DMS153 (cell line): ENCODE data around the gene CLPSL2.
A peak's percentile ranks its signal among the peaks of the same experiment; 100 is the strongest.
"Not testable (repeated sequence)": the region's sequence is repeated elsewhere in the genome, so short reads cannot be mapped to it uniquely, and the experiment has no call there.

ENCODE experiments used
- DNase-seq: peaks from one replicate; lab custom pipeline; 2025; lab: John Stamatoyannopoulos, UW

The CLPSL2 gene, protein sequence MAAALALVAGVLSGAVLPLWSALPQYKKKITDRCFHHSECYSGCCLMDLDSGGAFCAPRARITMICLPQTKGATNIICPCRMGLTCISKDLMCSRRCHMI

DNA sequence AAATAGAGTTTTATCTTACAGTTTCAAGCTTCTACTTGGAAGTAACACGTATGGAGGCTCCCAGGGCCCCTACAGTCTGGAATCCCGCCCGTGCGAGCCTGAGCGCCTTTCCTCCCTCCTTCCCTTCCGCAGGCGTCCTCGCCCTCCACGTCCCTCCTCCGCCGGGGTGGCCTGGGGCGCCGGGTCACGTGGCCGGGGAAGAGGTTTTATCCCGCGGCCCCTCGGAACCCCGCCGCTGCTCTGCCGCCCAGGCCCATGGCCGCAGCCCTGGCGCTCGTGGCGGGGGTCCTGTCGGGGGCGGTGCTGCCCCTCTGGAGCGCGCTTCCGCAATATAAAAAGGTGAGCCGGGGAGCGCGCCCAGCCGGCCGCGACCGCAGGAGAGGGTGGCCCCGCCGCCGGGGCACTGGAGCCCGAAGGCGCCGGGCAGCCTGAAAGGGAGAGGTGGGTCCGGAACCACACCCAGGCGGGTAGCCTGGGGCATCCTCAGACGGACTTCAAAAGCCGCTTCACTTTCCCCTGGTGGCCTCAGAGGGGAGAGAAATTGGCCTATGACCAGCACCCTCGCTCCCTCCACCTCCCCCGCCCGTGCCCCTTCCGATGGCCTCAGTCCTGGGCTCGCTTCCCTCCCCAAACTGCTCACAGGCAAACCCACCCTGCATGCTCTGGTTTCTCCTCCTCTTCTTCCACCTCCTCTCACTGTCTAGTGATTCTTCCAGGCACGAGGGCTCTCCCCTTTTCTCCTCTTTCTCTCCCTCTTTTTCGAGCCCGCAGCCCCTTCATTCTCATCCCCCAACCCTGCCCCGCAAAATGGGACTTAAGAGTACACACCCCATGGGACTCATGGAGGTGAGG, at the start of gene CLPSL2:
TSS of gene CLPSL2 (plus strand) at position 235 of the 852 bp plus-strand sequence. CDS start at position 256, 21 bp downstream.
- DNase-seq, result no peak

DNA sequence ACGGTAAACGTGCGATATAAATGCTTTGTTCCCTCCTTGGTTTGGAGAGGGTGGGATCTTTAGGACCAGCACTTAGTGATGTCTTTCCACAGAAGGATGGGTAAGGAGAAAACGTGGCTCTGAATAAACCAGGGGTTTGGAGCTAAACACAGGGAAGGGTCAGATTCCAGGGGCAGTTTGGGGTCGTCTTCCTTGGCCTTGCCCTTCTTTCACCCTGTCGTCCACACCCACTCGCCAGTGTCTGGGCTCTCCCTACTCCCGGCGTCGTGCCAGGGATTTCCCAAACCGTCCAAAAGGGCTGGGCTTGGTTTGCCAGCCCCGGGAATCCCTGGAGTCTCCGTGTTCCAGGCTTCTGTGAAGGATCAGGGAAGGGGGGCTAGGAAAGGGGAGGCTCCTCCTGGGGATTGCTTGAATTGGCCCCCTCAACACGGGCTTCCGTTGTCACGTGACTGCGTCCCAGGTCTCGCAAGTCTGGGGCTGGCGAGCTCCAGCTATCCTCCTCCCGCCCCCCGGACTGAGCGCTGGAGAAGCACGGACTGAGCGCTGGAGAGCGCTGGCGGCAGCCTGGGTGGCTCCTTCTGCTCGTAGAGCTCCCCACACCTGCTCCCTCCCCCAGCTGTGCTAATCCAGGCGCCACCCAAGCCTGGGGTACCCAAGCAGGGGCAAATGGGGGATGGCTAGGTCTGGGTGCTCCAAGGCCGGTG, 49.0 kb upstream of the CLPSL2 start:
- no peak for DNase-seq

DNA sequence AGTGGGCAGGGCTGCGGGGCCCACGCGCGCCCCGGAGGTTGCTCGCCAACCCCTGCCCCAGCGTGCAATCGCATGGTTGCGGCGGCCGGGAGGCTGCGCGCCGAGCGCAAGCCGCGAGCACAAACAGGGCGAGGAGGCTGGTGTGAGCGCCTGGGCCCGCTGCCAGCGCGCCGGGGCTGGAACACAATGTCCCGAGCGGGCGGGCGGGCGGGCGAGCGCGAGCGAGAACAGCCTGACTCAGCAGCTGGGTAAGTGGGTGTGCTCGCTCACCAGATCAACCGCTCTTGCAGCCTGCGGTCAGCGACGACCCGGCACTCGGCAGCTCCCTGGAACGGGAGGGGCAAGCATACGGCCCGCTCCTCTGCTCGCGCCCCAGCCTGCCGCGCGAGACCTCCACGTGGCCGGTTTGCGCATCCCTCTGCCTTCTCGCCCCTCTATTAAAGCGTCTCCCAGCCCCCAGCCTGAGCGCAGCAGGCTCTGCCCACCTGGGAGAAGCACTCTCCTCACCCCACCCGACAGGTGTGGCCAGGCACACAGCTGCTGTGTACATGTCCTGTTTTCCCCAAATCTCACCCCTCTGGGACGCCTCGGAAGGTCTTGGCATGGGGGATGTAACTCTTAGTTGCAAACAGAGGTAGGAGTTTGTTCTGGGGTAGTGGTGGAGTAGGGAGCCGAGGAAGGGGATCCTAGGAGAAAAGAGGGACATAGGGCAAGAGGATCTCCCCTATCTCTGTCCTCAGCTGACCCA, 48.3 kb upstream of the CLPSL2 start:
- peak; percentile 70 for DNase-seq

DNA sequence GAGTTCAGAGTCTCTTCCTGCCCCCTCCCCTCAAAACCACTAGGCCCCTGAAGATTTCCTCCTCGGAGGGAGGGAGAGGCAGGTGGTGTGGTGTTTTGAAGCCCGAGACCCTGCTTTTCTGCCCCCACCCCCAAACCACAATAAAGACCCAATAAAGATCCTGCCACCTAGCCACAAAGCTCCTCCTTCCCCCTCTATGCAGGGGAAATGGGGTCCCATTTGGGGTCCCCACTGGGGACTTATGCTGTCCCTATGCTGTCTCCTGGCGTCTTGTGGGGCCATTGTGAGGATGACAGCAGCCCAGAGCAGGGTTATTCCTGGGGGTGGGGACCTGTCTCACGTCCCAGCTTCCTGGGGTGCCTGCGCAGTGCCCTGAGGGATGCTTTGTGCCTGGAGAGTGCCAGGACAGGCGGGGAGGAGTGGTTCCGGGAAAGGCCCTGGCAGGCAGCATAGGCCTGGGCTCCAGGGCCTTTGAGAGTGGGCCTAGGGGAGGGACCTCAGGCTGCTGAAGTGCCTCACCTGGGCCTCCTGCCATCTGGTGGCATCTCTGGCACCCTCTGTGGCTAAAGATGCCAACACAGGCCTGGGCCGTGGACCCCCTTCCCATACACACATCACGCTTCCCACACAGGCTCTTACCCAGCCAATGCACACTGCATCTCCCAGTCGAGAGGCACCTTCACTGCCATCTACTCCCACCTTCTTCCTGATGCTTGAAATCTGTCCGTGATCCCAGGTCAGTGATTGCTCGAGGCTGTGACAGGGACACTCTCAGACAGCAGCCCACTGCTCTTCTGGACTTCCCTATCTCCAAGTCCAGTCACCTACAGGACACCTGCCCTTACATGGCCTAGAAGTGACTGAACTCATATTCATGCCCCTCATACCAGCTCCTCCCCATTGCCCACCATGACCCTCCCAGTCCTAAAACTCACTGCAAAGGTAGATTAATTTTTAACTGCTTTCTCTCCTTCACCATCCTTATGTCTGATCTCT, 47.4 kb upstream of the CLPSL2 start:
- peak; percentile 27 for DNase-seq

DNA sequence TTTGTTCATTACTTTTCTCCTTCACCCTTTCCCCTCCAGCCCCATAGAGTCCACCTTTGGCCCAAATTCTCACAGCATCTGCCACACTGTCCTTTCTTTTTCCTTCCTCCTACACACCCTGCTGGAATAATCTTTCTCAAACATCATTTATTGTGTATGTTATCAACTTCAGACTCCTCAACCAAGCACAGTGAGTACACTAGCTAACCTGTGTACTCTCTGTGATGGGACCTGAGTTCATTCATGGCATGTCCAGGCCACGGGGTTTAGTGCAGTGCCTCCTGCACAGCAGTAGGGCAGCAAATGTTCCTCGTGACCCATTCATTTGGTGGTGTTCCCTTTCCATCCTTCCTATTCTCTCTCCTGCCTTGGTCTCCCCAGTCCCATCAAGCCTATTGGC, 46.7 kb upstream of the CLPSL2 start:
- DNase-seq, result no peak

DNA sequence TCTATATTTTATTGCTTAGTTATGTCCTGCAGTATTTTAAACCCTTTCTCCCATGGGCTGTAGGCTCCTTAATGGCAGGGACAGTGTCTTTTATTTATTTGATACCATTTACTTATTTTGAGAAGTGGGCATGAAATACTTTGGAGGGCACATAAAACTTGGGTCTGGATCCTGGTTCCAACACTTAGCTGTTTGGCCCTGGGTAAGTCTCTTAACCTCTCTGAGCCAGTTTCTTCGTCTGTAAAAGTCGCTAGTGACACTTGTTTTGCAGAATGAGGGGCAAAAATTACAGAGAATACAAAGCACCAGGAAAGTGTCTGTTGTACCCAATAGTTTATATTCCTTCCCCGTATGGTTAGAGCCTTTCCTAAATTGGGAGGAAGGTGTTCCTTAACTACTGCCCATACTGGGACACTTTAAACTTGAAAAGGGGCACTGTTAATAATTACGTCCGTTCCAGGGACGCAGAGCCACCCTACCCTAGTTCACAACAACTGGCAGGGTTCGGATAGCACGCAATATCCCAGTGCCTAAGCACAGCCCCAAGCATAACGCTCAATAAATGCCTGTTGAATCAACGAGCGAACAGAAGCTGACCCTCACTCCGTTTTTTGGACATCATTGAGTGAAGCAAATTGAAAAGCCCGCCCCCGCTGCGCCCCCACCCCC, 45.5 kb upstream of the CLPSL2 start:
- no peak for DNase-seq

DNA sequence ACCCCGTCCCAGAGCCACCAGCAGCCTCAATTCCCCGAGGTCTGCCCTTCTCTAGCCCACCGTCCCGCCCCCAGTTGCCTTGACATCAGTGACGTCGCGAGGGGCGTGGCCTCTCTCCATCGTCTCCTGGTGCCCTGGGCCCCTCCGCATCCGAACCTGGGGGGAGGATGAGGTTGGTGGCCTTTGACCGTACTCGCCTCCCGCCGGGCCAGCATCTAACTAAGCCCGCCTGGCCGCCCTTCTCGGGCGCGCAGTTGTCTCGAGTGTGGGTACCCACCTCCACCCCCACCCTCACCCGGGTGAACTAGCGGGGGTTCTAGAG, 45.0 kb upstream of the CLPSL2 start:
- DNase-seq, result peak; percentile 54

DNA sequence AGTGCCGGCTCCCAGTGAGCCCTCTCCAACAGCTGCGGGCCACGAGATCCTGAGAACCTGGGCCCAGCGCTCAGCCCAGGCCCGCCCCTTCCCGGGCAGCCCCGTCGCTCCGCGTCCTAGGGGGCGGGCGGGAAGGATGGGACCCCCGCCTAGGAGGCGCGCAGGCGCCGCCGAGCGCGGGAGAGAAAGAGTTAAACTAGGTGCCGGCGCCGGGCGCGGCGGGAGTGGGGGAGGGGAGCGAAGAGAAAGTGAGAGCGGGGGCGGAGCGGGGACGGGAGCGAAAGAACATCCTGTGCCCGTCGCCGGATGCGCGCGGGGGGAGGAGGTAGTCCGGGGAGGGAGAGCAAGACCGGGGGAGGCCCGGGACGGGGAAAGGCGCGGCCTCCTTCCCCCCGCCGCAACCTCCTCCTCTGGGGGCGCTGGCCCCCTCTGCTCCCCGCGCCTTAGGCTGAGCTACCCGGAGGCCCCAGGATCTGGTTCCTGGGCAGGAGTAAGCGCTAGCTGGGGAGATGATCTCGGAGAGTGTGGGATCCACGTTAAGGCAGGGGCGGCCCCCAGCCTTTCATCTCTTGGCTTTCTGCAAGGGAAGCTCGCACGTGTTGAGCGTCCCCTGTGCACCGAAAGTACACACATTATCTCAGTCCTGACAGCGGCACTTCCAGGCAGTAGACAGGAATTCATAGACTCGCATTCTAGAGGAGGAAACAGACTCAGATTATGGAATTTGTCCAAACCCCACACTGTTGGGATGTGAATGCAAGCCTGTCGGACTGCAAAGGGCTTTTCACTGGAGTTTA, 44.5 kb upstream of the CLPSL2 start:
- peak; percentile 53 for DNase-seq

DNA sequence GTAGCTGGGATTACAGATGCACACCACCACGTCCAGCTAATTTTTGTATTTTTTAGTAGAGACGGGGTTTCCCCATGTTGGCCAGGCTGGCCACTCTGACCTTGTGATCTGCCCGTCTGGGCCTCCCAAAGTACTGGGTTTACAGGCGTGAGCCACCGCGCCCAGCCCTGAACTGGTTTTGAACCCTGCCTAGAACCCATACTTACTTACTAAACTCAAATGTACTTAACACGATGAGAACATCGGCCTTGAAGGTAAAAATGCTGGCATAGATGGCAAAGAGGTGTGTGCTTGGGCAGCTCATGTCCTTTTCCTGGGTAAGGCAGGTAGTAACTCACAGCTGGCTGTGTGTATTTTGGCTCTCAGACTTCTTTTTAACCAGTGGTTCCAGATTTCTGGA, 42.8 kb upstream of the CLPSL2 start:
- no peak for DNase-seq

DNA sequence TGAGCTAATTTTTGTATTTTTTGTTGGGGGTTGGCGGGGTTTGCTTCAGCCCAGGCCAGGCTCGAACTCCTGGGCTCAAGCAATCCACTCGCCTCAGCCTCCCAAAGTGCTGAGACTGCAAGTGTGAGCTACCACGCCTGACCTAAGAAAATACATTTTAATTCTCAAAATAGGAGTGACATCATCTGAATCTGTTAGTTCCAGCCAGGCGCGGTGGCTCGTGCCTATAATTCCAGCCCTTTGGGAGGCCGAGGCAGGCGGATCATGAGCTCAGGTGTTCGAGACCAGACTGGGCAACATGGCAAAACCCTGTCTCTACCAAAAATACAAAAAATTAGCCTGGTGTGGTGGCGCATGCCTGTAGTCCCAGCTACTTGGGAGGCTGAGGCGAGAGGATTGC, 42.1 kb upstream of the CLPSL2 start:
- DNase-seq, result not testable (repeated sequence)

DNA sequence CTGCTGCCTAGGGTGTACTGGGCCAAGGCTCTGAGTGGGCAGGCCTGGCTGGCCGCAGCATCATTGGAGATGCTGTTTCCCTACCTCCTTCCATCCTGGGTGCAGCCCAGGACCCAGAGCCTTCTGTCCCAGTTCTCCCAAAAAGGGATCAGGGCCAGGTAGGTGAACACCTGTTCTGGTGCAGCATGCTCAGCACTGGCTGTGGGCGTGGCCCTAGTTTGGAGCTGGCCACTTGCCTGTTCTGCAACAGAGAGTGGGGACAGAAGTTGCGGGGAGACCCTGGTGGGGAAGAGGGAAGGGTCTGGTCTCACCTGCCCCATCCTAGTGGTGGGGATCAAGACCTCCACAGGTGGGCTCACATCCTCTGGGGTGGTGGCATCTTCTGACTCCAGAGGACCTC, 40.9 kb upstream of the CLPSL2 start:
- no peak for DNase-seq

DNA sequence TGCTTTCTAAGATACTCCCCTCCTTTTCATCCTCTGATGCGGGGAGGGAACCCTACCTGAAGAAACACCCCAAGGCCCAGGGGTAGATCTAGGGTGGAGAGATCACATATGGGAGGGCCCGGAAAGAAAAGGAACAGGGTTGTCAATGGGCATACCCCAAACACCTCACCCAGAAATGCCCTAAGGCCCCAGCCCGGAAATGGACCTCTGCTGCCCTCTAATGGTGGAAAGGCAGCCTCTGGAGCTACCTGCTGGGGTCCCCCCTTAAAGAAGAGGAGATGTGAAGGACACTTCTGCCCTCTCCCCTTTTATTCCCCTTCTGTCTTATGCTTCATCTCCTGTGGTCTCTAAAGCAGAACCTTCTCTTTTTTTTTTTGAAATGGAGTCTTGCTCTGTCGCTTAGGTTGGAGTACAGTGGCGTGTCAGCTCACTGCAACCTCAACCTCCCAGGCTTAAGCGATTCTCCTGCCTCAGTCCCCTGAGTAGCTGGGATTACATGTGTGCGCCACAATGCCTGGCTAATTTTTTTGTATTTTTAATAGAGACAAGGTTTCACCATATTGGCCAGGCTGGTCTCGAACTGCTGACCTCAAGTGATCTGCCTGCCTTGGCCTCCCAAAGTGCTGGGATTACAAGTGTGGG, 40.0 kb upstream of the CLPSL2 start:
- DNase-seq, result no peak

DNA sequence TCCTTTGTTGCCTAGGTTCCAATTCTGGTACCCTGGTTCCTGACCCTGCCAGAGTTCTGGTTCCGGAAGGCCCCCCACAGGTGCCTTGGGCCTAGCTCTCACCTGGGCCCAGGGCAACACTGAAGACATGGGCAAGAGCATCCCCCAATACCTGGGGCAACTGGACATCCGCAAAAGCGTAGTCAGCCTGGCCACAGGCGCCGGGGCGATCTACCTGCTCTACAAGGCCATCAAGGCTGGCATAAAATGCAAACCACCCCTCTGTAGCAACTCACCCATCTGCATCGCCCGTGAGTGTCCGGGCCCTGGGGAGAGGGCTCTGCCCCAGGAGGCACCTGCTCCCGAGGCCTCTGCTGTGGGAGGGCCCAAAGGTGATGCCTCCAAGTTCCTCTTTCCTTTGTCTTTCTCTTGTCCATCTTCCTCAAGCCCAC, 39.4 kb upstream of the CLPSL2 start, which contains the start of gene ARMC12:
TSS of gene ARMC12 (plus strand) at position 51 of the 431 bp plus-strand sequence. CDS start at position 128, 77 bp downstream.
- DNase-seq, result no peak

DNA sequence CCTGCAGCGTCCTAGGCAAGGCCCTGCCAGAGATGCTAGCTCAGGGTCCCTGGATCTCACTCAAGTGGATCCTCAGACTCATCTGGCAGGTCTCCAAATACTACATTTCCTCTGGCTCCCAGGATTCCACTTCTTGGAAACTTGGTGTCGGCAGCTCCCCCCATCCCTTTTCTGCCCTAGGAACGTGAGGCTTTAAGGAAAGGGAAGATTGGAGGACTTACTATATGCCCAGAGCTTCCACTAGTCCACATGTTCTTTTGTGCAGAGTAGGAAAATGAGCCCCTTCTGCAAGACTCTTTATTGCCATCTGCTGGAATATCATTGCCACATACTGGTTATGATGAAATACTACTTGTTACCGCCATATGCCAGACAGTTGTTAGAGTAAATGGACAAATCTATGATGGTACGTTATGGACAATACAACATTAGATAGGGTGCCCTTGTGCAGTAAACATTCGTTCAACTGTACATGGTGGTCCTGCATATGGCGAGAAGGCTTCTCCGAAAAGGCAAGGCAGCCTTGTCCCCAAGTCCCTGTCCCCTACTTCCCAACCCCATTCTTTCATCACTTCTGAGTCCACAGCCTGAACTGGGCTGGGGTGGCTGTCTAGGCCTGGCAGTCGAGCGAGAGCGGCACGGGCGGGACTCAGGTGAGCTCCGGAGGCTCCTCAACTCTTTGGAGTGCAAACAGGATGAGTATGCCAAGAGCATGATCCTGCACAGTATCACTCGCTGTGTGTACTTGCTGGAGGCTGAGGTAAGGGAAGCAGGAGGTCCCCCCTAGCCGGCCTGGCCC, 38.8 kb upstream of the CLPSL2 start:
- peak; percentile 72 for DNase-seq

DNA sequence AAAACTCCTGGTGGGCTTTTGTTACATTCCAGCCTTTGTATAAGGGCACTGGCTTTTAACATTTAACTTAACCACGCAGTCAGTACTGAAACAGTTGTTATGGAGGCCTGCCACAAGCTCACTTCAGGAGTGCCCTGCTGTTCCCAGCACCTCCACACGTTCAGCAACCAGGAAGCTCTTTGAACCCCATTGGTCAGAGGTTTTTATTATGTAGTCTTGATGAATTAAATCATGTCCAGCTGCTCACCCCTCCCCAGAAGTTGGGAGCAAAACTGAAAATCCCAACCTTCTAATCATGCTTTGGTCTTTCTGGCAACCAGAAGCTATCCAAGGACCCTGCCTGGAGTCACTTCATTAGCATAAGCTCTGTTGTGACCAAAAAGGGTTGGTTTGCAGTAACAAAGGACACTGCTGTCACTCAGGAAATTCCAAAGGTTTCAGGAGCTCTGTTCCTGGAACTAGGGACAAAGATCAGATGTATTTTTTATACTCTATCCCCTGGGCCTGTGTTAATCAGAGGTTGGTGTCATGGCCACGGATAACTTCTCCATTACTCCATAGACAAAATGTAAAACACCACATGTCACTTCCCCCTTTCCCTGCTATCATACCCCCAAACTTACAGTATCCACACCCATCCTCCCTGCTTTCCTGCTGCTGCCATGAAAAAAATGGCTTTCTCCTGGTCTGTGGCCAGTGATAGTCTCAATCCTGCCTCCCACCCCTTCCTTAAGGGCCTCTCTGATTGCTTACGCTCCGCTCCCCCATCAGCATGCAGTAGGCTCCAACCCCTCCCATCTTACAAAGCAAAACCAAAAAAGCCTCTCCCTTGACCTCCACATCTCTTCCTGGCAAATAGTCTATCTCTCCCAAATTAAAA, 36.5 kb upstream of the CLPSL2 start:
- DNase-seq, result no peak

DNA sequence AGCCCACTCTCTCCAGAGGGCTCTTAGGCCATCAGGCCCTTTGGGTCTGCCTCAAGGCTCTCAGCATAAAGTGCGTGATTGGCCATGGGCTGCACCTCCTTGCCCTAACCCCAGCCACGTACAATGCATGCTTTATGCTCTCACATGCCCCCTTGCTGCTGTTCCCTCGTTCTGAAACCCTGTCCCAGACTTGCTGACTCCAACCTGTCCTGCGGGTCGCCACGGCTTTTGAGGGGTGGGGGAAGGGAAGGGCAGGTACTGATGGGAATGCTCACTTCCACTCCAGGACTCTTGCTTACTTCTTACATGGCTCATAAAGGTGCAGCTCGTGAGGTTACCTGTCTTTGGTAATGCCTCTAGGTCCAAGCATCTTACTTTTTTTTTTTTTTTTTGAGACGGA, 33.6 kb upstream of the CLPSL2 start:
- no peak for DNase-seq

DNA sequence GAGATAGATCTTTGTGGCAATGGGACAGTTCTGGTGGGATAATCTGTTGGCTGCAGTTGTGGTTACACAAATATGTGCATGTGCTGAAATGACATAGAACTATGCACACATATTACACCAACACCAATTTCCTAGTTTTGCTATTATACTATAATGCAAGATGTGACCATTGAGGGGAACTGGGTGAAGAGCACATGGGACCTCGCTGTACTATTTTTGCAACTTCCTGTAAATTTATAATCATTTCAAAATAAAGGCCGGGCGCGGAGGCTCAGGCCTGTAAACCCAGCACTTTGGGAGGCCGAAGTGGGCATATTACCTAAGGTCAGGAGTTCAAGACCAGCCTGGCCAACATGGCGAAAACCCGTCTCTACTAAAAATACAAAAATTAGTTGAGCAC, 30.9 kb upstream of the CLPSL2 start:
- DNase-seq, result no peak
